IMR-90 (cell line): ENCODE results near the gene EIF2B5. TPM values are rescaled to one million over a fixed set of nuclear protein-coding genes. Genes with fewer than 3 reads are reported as not detected.
A peak's percentile ranks its signal among the peaks of the same experiment; 100 is the strongest.

Experiments used
- ATAC-seq: fragments of 200-7000 bp; cut with Tn5 transposase; 2 replicates; pipeline ENCODE4 v1.9.1; 2020; ENCODE audit warnings: low read depth, mild to moderate bottlenecking, moderate library complexity
- BruUV-seq: library from RNA; stranded (reverse); fragments of 400-500 nt; replicated peaks from 2 replicates; lab custom pipeline; 2021; lab: Mats Ljungman, UMichigan
- CTCF ChIA-PET: fragments of 300-600 bp; formaldehyde crosslinking; extraction: SDS; loops from one replicate; lab custom pipeline; 2021; ENCODE audit warnings: antibody characterized with exemption; lab: Yijun Ruan, JAX
- POLR2A ChIA-PET: fragments of 300-600 bp; sonication (Branson Sonifier 250); formaldehyde crosslinking; loops from one replicate; lab custom pipeline; 2022; ENCODE audit warnings: antibody characterized with exemption; ENCODE audit not compliant: unreplicated experiment; lab: Charles Lee
- DNase-seq: peaks from one replicate; pipeline ENCODE4 v3.0.0; 2013
- H2AFZ ChIP-seq: replicated peaks from 2 replicates; pipeline ENCODE3; 2013; ENCODE audit warnings: low read length, mild to moderate bottlenecking; ENCODE audit not compliant: poor library complexity
- H2AK5ac ChIP-seq: 2 replicates; pipeline ENCODE4 v1.6.1; 2013; ENCODE audit warnings: low read depth, low read length, inconsistent platforms
- H2AK9ac ChIP-seq: replicated peaks from 2 replicates; pipeline ENCODE3; 2013; ENCODE audit warnings: mild to moderate bottlenecking, low read depth, low read length, moderate library complexity; ENCODE audit not compliant: poor library complexity
- H2BK120ac ChIP-seq: 2 replicates; pipeline ENCODE4 v1.6.1; 2013; ENCODE audit warnings: low read depth, low read length, inconsistent platforms
- H2BK15ac ChIP-seq: 3 replicates; pipeline ENCODE4 v1.6.1; 2013; ENCODE audit warnings: low read depth, low read length, inconsistent platforms
- H2BK20ac ChIP-seq: 2 replicates; pipeline ENCODE4 v1.6.1; 2013; ENCODE audit warnings: low read depth, mild to moderate bottlenecking, inconsistent platforms, low read length, moderate library complexity
- H2BK5ac ChIP-seq: 2 replicates; pipeline ENCODE4 v1.6.1; 2013; ENCODE audit warnings: mild to moderate bottlenecking, low read depth, low read length, inconsistent platforms; ENCODE audit not compliant: poor library complexity, severe bottlenecking
- H3K14ac ChIP-seq: replicated peaks from 2 replicates; pipeline ENCODE4 v1.6.1; 2013; ENCODE audit warnings: low read depth, low read length, inconsistent platforms
- H3K18ac ChIP-seq: 2 replicates; pipeline ENCODE4 v1.6.1; 2013; ENCODE audit warnings: low read depth, low read length, control low read depth
- H3K23ac ChIP-seq: 2 replicates; pipeline ENCODE4 v1.6.1; 2013; ENCODE audit warnings: low read depth, low read length, inconsistent platforms
- H3K27ac ChIP-seq: 2 replicates; pipeline ENCODE4 v1.5.1; 2013; ENCODE audit warnings: mild to moderate bottlenecking, control low read depth, low read length; ENCODE audit not compliant: insufficient read depth
- H3K27me3 ChIP-seq: 2 replicates; pipeline ENCODE4 v1.6.1; 2013; ENCODE audit warnings: low read length; ENCODE audit not compliant: control insufficient read depth, insufficient read depth
- H3K36me3 ChIP-seq: 2 replicates; pipeline ENCODE4 v1.6.1; 2013; ENCODE audit warnings: low read length, mixed read lengths; ENCODE audit not compliant: control insufficient read depth, insufficient read depth
- H3K4ac ChIP-seq: 2 replicates; pipeline ENCODE4 v1.6.1; 2013; ENCODE audit warnings: low read depth, low read length, inconsistent platforms
- H3K4me1 ChIP-seq: 2 replicates; pipeline ENCODE4 v1.6.1; 2013; ENCODE audit warnings: low read length, mixed read lengths; ENCODE audit not compliant: control insufficient read depth, insufficient read depth
- H3K4me2 ChIP-seq: 2 replicates; pipeline ENCODE4 v1.6.1; 2013; ENCODE audit warnings: low read depth, mild to moderate bottlenecking, control low read depth, low read length, moderate library complexity
- H3K4me3 ChIP-seq: 2 replicates; pipeline ENCODE4 v1.5.1; 2013; ENCODE audit warnings: low read depth, mild to moderate bottlenecking, control low read depth, low read length, moderate library complexity; ENCODE audit not compliant: insufficient read depth
- H3K56ac ChIP-seq: 2 replicates; pipeline ENCODE4 v1.6.1; 2013; ENCODE audit warnings: low read length, inconsistent platforms; ENCODE audit not compliant: insufficient read depth; ENCODE audit errors: extremely low read depth
- H3K79me1 ChIP-seq, 2 experiments: 2 replicates each; pipeline ENCODE4 v1.6.1; 2013; ENCODE audit warnings: low read length in 2 of 2, inconsistent platforms in 1 of 2, low read depth in 1 of 2
- H3K9ac ChIP-seq: 2 replicates; pipeline ENCODE4 v1.6.1; 2013; ENCODE audit warnings: low read depth, low read length, control low read depth
- H3K9me1 ChIP-seq: 2 replicates; pipeline ENCODE4 v1.6.1; 2013; ENCODE audit warnings: low read length, inconsistent platforms; ENCODE audit not compliant: insufficient read depth
- H3K9me3 ChIP-seq: 2 replicates; pipeline ENCODE4 v1.6.1; 2013; ENCODE audit warnings: low read length; ENCODE audit not compliant: control insufficient read depth, insufficient read depth
- H4K20me1 ChIP-seq: 2 replicates; pipeline ENCODE4 v1.6.1; 2013; ENCODE audit warnings: low read length, inconsistent platforms; ENCODE audit not compliant: insufficient read depth
- H4K5ac ChIP-seq: 2 replicates; pipeline ENCODE4 v1.6.1; 2013; ENCODE audit warnings: mild to moderate bottlenecking, low read depth, low read length, control low read depth
- H4K8ac ChIP-seq, 2 experiments: 2 replicates each; pipeline ENCODE4 v1.6.1; 2013; ENCODE audit warnings: low read depth in 2 of 2, low read length in 2 of 2, control low read depth in 1 of 2, inconsistent platforms in 1 of 2
- H4K91ac ChIP-seq: 2 replicates; pipeline ENCODE4 v1.6.1; 2013; ENCODE audit warnings: low read depth, low read length, inconsistent platforms; ENCODE audit not compliant: insufficient read depth
- CTCF ChIP-seq: conservative IDR thresholded peaks from 2 replicates; pipeline ENCODE4 v1.5.1; 2012; ENCODE audit warnings: mild to moderate bottlenecking, low read depth, low read length, improper control_type of control experiment
- FOS ChIP-seq: fragments of 150-350 bp; IDR thresholded peaks from 2 replicates; pipeline ENCODE4 v1.6.1; 2016; ENCODE audit warnings: low read depth, low read length
- MAZ ChIP-seq: IDR thresholded peaks from 2 replicates; pipeline ENCODE4 v1.6.1; 2012; ENCODE audit warnings: low read depth, mild to moderate bottlenecking, low read length, improper control_type of control experiment, moderate library complexity, borderline replicate concordance
- NFE2L2 ChIP-seq: fragments of 150-350 bp; IDR thresholded peaks from 2 replicates; pipeline ENCODE4 v1.6.1; 2016; ENCODE audit warnings: low read depth, mild to moderate bottlenecking, low read length
- dilution Hi-C: fragments of 300-500 bp; cut with HindIII; formaldehyde crosslinking; loops from one replicate; pipeline ENCODE4 v1.14.3; 2018; ENCODE audit warnings: low sequenced_read_pairs; ENCODE audit not compliant: unreplicated experiment
- in situ Hi-C: fragments of 300-500 bp; cut with MboI; formaldehyde crosslinking; loops from 3 replicates; pipeline ENCODE4 v1.14.3; 2019; ENCODE audit warnings: low sequenced_read_pairs, inconsistent platforms, mixed read lengths
- intact Hi-C: fragments of 100-400 bp; cut with micrococcal nuclease; formaldehyde crosslinking; loops from 2 replicates; pipeline ENCODE4 v1.10.0; 2022
- polyA plus RNA-seq, 3 experiments: library from polyadenylated mRNA; depleted of rRNA; stranded (reverse); fragments of >200 nt; gene quantifications; 2 replicates each; pipeline ENCODE4 v1.2.3, GENCODE V29; 2012; ENCODE audit warnings: low replicate concordance in 1 of 3
- total RNA-seq: library from RNA; depleted of rRNA; stranded (reverse); fragments of >200 nt; gene quantifications from 2 replicates; pipeline ENCODE4 v1.2.3, GENCODE V29; 2012

Gene EIF2B5
- total and polyA plus RNA-seq, 2 of the 4 experiments (the other 2 are of a cell fraction): 31.7 to 37.6 TPM

- H3K27me3 ChIP-seq: no peaks in the 10 kb centered on the region
- H3K4ac ChIP-seq: peak overlapping the region; percentile 96
- H2BK5ac ChIP-seq: peak overlapping the region; percentile 94
- H4K5ac ChIP-seq: peak overlapping the region; percentile 71
- peak overlapping the region; percentile 76; the same call in 1 of the 2 replicates for H2BK120ac ChIP-seq
- H2BK15ac ChIP-seq: peak overlapping the region; percentile 86; the same call in 1 of the 3 replicates
- peak overlapping the region; percentile 94 for H4K91ac ChIP-seq
- dilution Hi-C loops: no loop called here
- H3K14ac ChIP-seq: peak overlapping the region; percentile 97
- H3K23ac ChIP-seq: peak overlapping the region; percentile 93
- no peak for DNase-seq
- peak overlapping the region; percentile 63 to 83; a peak in 3 of 4 replicates for H4K8ac ChIP-seq
- H3K56ac ChIP-seq: peak overlapping the region; percentile 92
- BruUV-seq: no TSS peak
- H3K9me3 ChIP-seq: no peaks in the 10 kb centered on the region
- H3K36me3 ChIP-seq: peaks cover 6% of the 10 kb centered on the region; the same call in 1 of the 2 replicates
- intact Hi-C loops: no loop called here
- no peak for ATAC-seq
- H2AFZ ChIP-seq: no peak overlapping the region
- peaks cover 17% of the 10 kb centered on the region; the same call in 1 of the 2 replicates for H3K9me1 ChIP-seq
- peaks cover 60% of the 10 kb centered on the region for H4K20me1 ChIP-seq
- no peak overlapping the region for H2BK20ac ChIP-seq
- CTCF ChIA-PET: no interaction called here
- peaks cover 16% of the 10 kb centered on the region for H3K4me1 ChIP-seq
- in situ Hi-C loops: no loop called here
- peak overlapping the region; percentile 96 for H3K27ac ChIP-seq
- peak overlapping the region; percentile 78 for H3K18ac ChIP-seq
- TF ChIP-seq MAZ (no peak), FOS (no peak), NFE2L2 (no peak), CTCF (no peak)
- peak overlapping the region; percentile 97 for H2AK9ac ChIP-seq
- peak overlapping the region; percentile 99 for H3K4me3 ChIP-seq
- peaks cover 9 to 70% of the 10 kb centered on the region in 2 experiments; a peak in 3 of 4 replicates for H3K79me1 ChIP-seq
- POLR2A ChIA-PET: no interaction called here
- H2AK5ac ChIP-seq: peak overlapping the region; percentile 94
- peak overlapping the region; percentile 96 for H3K4me2 ChIP-seq
- peak overlapping the region; percentile 98 for H3K9ac ChIP-seq
Measured at GRCh38 chr3:184157206-184157605, 22.0 kb downstream of the EIF2B5 start.
